Measurements from ENCODE around the gene DROSHA.
A peak's percentile ranks its signal among the peaks of the same experiment; 100 is the strongest.
"Not testable (repeated sequence)": the region's sequence is repeated elsewhere in the genome, so short reads cannot be mapped to it uniquely, and the experiment has no call there.

DROSHA gene

GRCh38 chr5:31407921-31408693 lies 123.8 kb downstream of the DROSHA start:
- no peak overlapping the region for H3K9ac ChIP-seq
- no peak for TF ChIP-seq Cebpa-rat (IDR thresholded peaks at IDR 0.05)
- no peaks in the 10 kb centered on the region for H3K27me3 ChIP-seq
- H3K9me3 ChIP-seq (replicated peaks in 1 of 11), result no peaks in the 10 kb centered on the region
- H3K36me3 ChIP-seq, result peaks cover 85 to 99% (median 96%) of the 10 kb centered on the region in 11 experiments
- H3K4me3 ChIP-seq, result no peak overlapping the region
- H4K20me1 ChIP-seq, result no peaks in the 10 kb centered on the region
- H3K27ac ChIP-seq, result no peak overlapping the region
- no peaks in the 10 kb centered on the region for H3K4me1 ChIP-seq
- no peak overlapping the region for H3K4me2 ChIP-seq

- no peak overlapping the region for H3K27ac ChIP-seq
- peaks cover 74 to 97% (median 91%) of the 10 kb centered on the region in 11 experiments for H3K36me3 ChIP-seq
- no peaks in the 10 kb centered on the region for H3K27me3 ChIP-seq
- no peak overlapping the region for H3K4me3 ChIP-seq
- H4K20me1 ChIP-seq, result no peaks in the 10 kb centered on the region
- no peak overlapping the region for H3K4me2 ChIP-seq
- H3K9me3 ChIP-seq (replicated peaks in 1 of 11), result no peaks in the 10 kb centered on the region
- no peak for TF ChIP-seq Cebpa-rat (IDR thresholded peaks at IDR 0.05)
- H3K4me1 ChIP-seq, result 0 out of 20 replicates have a peak, but pooled peaks cover 0 to 5% (median 0%) of the 10 kb centered on the region in 10 experiments
- no peak overlapping the region for H3K9ac ChIP-seq
Measured at GRCh38 chr5:31404325-31404724, 127.6 kb downstream of the DROSHA start.

GRCh38 chr5:31401691-31402090 lies 130.2 kb downstream of the DROSHA start:
- no peak overlapping the region for H3K9ac ChIP-seq
- no peak overlapping the region for H3K27ac ChIP-seq
- H3K4me1 ChIP-seq, result 0 out of 20 replicates have a peak, but pooled peaks cover 0 to 5% (median 0%) of the 10 kb centered on the region in 10 experiments
- H3K4me2 ChIP-seq, result no peak overlapping the region
- TF ChIP-seq Cebpa-rat (IDR thresholded peaks at IDR 0.05), result no peak
- H3K4me3 ChIP-seq, result no peak overlapping the region
- H3K36me3 ChIP-seq, result peaks cover 51 to 80% (median 65%) of the 10 kb centered on the region in 11 experiments
- H3K9me3 ChIP-seq (replicated peaks in 1 of 11), result no peaks in the 10 kb centered on the region
- H4K20me1 ChIP-seq, result no peaks in the 10 kb centered on the region
- no peaks in the 10 kb centered on the region for H3K27me3 ChIP-seq

- no peak overlapping the region for H3K4me2 ChIP-seq
- H3K4me1 ChIP-seq, result 0 out of 20 replicates have a peak, but pooled peaks cover 0 to 5% (median 0%) of the 10 kb centered on the region in 10 experiments
- H3K9me3 ChIP-seq (replicated peaks in 1 of 11), result no peaks in the 10 kb centered on the region
- no peak for TF ChIP-seq Cebpa-rat (IDR thresholded peaks at IDR 0.05)
- no peak overlapping the region for H3K4me3 ChIP-seq
- no peaks in the 10 kb centered on the region for H3K27me3 ChIP-seq
- H3K36me3 ChIP-seq, result peaks cover 17 to 44% (median 32%) of the 10 kb centered on the region in 11 experiments; a peak in 20 of 22 replicates
- H3K9ac ChIP-seq, result no peak overlapping the region
- no peak overlapping the region for H3K27ac ChIP-seq
- no peaks in the 10 kb centered on the region for H4K20me1 ChIP-seq
Measured at GRCh38 chr5:31397926-31398557, 133.9 kb downstream of the DROSHA start.

GRCh38 chr5:31396611-31397295 lies 135.1 kb downstream of the DROSHA start:
- Histone ChIP-seq H3K4me3 (no peak overlapping the region), H3K4me1 (peaks cover 0 to 5% (median 0%) of the 10 kb centered on the region in 10 experiments; a peak in 2 of 20 replicates), H4K20me1 (no peaks in the 10 kb centered on the region), H3K4me2 (no peak overlapping the region), H3K9me3 (replicated peaks in 1 of 11) (no peaks in the 10 kb centered on the region), H3K36me3 (peaks cover 16 to 32% (median 19%) of the 10 kb centered on the region in 11 experiments; a peak in 20 of 22 replicates), H3K27ac (no peak overlapping the region), H3K9ac (no peak overlapping the region), H3K27me3 (no peaks in the 10 kb centered on the region)
- no peak for TF ChIP-seq Cebpa-rat (IDR thresholded peaks at IDR 0.05)

- not testable (repeated sequence) for H3K4me1 ChIP-seq; H3K27ac ChIP-seq; H3K27me3 ChIP-seq; H3K4me2 ChIP-seq; H3K9ac ChIP-seq; H3K9me3 ChIP-seq (replicated peaks in 1 of 11); H3K4me3 ChIP-seq; H4K20me1 ChIP-seq
- H3K36me3 ChIP-seq, result peaks cover 5 to 19% (median 8%) of the 10 kb centered on the region in 11 experiments; a peak in 19 of 22 replicates
Measured at GRCh38 chr5:31395450-31396045, 136.3 kb downstream of the DROSHA start.

GRCh38 chr5:31393126-31393525 lies 138.8 kb downstream of the DROSHA start:
- no peak overlapping the region for H3K9ac ChIP-seq
- H3K4me2 ChIP-seq, result no peak overlapping the region
- no peaks in the 10 kb centered on the region for H3K36me3 ChIP-seq
- no peak overlapping the region for H3K27ac ChIP-seq
- H3K27me3 ChIP-seq, result no peaks in the 10 kb centered on the region
- H3K4me3 ChIP-seq, result no peak overlapping the region
- no peak for TF ChIP-seq Cebpa-rat (IDR thresholded peaks at IDR 0.05)
- peaks cover 10 to 11% (median 11%) of the 10 kb centered on the region in 11 experiments; a peak in 21 of 22 replicates for H3K9me3 ChIP-seq (replicated peaks in 1 of 11)
- H4K20me1 ChIP-seq, result no peaks in the 10 kb centered on the region
- H3K4me1 ChIP-seq, result peaks cover 0 to 7% (median 0%) of the 10 kb centered on the region in 10 experiments; a peak in 2 of 20 replicates

- Histone ChIP-seq H3K4me3 (no peak overlapping the region), H3K4me1 (peaks cover 0 to 7% (median 0%) of the 10 kb centered on the region in 10 experiments; a peak in 2 of 20 replicates), H3K4me2 (peak overlapping the region in 4 of 11 experiments; percentile 7 to 46 (median 30); a peak in 5 of 22 replicates), H3K27me3 (no peaks in the 10 kb centered on the region), H3K9me3 (replicated peaks in 1 of 11) (peaks cover 11 to 22% (median 20%) of the 10 kb centered on the region in 11 experiments; a peak in 21 of 22 replicates), H3K9ac (no peak overlapping the region), H3K36me3 (no peaks in the 10 kb centered on the region), H4K20me1 (no peaks in the 10 kb centered on the region), H3K27ac (no peak overlapping the region)
- no peak for TF ChIP-seq Cebpa-rat (IDR thresholded peaks at IDR 0.05)
Measured at GRCh38 chr5:31392061-31392460, 139.8 kb downstream of the DROSHA start.

- no peak overlapping the region for H3K4me3 ChIP-seq
- H3K4me1 ChIP-seq, result peaks cover 0 to 7% (median 0%) of the 10 kb centered on the region in 10 experiments; a peak in 2 of 20 replicates
- no peak overlapping the region for H3K9ac ChIP-seq
- H4K20me1 ChIP-seq, result no peaks in the 10 kb centered on the region
- no peak for TF ChIP-seq Cebpa-rat (IDR thresholded peaks at IDR 0.05)
- H3K9me3 ChIP-seq (replicated peaks in 1 of 11), result peaks cover 11 to 31% (median 21%) of the 10 kb centered on the region in 11 experiments; a peak in 21 of 22 replicates
- no peak overlapping the region for H3K4me2 ChIP-seq
- H3K36me3 ChIP-seq, result no peaks in the 10 kb centered on the region
- no peak overlapping the region for H3K27ac ChIP-seq
- no peaks in the 10 kb centered on the region for H3K27me3 ChIP-seq
Measured at GRCh38 chr5:31390256-31390655, 141.6 kb downstream of the DROSHA start.
